DMS 273 treated with DMSO at 0.1 percent for 48 hours (cell line): ENCODE data around the gene ABR.

Source experiments
- DNase-seq: peaks from one replicate; lab custom pipeline; 2025; lab: John Stamatoyannopoulos, UW

The ABR gene

DNA sequence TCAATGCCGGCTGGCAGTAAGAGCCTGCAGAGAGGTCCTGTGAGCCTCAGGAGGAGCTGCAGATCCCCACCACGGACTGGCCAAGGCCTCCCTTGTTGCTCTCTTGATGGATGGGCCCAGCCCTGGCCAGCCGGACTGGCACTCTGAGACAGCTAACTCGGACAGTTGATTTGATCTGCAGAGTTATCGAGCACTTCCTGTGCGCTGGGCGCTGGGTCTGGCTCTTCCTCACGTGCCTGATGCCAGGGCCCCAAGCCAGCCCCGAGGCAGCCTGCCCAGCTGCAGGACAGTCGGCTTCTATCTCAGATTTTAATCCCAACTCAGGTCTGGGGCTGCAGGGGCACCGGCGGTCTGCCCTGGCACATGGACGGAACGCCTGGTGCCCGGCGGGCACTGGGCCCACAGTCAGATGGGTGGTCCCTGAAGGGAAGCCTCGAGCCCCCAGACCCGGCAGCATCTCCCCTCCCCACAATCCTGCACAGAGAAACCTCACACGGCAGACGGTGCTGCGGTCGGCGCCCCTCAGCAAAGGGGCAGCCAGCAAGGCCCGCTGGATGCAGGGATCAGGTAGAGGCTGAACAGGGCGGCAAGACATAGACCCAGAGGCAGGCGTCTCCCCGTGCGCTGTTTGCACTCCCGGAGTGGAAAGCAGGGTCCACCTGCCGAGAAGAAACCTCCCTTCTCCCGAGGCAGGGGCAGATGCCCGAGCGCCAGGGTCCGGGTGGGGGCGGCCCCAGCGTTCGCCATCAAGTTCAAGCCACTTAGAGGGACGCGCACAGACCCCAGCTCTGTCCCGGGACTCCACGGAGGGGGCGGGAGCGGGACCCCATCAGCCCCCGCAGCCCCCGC is 148.9 kb downstream of the ABR start:
- DNase-seq, result no peak

DNA sequence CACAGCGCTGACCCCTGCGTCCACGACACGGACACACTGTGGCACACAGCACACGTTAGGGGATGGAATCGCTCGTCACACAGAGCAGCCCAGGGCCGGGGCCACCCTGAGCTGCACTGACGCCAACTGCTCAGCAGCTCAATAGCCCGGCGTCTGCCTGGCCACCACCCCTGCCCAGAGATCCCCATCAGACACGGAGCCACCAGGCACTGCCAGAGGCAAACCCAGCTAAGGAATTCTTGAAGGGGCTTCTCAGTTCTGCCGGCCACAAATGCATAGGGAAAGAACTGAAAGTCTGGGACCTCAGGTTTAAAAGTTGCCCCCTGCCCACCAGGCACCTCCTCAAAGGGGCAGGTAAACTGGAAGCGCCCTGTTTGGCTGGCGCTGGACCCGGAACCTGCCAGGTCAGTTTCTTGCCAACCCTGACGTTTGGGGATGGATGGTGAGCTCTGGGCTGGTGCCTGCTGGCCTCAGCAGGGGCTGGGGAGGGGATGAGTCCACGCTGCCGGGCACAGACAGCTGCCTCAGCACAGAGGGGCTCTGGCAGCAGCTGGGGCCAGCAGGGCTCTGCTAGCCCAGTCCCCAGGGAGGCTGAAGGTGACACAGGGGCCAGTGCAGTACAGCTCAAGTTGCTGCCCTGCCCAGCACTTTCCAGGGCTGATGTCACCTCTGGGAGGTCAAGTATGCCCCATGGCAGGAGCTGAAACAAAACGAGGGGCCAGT is 149.7 kb downstream of the ABR start:
- DNase-seq, result no peak

GRCh38 chr17:1029196-1029921 is 150.4 kb downstream of the ABR start:
- DNase-seq, result no peak

- DNase-seq, result no peak
These were observed 152.7 kb downstream of the ABR start for GRCh38 chr17:1027044-1027443.

DNA sequence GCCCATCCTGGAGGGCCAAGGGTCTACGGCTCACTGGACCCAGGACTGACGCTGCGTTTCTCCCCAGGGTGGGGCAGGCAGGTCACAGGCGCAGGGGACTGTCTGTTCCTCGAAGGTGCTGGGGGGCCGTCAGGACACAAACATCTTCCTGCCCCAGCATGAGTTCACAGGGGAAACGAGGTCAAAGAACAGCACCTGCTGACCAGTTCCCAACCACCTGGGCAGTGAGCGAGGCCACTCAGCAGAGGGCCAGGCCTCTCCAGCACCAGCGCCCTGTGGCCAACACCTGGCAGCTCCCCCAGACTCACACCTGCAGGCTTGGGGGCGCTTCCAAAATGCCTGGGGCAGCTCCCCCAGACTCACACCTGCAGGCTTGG is 153.2 kb downstream of the ABR start:
- no peak for DNase-seq

DNA sequence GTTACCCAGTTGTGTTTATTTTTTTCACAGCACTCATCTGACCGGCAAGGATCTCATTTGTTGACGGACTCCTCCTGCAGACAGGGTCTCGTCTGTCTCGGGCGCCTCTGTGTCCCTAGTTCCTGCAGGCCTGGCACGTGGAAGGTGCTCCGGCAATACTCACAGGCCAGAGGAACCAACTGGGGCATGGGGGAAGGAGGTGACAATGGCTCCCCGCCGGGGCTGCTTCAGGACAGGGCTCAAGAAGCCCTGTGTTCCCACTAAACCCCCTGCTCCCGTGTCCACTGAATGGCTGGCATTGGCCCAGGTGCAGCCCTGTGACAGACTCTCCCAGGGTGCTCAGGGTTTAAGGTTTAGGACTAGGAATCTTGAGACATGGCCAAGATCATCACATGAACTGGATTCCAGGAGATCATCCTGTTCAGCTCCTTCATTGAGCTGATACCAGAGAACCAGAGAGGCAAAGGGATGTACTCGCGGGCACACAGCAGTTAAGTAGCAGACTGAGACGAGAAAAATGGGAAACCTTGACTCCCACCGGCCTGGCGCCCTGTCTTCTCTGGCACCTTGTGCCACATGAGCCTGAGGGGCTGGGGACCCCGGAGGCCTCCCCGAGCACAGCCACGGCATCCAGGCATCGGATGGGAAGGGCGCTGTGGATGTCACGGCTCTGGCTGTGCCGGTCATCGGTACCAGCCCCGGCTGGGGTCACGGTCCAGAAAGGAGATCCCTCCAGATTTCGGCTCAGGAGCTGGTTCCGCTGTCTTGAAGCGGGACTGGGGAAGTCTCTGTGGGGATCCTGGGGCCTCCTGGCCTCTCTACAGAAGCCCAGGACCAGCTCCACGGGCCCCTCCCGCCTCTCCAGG is 153.8 kb downstream of the ABR start:
- no peak for DNase-seq

DNA sequence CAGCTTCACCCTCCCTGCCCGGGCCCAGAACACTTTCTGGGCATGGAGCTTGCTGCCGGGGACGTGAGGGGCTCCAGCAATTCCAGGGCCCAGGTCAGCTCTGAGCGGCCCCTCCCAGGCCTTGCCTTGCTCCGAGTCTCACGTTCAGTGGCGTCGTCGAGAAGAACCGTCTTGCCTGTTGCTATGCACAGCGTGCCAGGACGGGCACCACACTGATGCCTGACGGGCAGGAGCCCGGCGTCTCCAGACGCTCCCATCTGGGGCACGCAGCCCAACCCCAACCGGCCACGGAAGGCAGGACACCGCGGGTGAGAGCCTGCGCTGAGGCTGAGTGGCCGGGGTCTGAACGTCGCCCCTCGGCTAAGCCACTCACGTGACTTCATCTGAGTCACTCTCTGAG is 155.7 kb downstream of the ABR start:
- no peak for DNase-seq

DNA sequence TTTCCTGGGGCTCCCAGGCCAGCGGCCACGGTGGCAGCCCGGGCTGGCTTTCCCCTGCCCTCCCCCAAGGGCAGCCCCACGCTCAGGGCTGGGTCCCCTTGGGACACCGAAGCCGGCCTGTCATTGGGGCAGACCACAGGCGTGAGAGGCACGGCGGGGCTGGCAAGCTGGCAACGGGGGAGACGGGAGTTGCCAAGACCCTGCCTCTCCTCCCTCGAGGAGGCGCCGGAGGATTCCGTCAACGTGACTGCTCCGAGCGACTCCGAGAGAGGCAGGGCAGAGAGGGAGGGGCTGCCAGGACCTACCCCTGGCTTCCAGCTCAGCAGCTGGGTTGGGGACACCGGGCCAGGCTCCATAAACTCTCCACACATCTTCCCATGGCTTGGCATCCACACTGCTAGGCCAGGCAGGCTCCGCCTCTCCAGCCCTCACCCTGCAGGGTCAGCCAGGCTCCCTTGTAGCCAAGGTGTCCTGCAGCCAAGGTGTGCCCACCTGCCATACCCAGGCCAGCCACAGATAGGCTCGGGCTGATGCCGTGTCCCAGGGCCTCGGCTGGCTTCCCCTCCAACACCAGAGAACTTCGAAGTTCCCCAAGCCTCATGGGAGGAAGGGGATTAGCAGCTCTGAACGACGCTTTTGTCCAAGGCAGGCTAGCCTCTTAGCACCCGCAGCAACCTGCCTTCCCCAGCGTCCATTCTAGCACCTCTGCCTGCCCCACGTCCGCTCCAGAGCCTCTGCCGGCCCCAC is 157.3 kb downstream of the ABR start:
- DNase-seq, result no peak

DNA sequence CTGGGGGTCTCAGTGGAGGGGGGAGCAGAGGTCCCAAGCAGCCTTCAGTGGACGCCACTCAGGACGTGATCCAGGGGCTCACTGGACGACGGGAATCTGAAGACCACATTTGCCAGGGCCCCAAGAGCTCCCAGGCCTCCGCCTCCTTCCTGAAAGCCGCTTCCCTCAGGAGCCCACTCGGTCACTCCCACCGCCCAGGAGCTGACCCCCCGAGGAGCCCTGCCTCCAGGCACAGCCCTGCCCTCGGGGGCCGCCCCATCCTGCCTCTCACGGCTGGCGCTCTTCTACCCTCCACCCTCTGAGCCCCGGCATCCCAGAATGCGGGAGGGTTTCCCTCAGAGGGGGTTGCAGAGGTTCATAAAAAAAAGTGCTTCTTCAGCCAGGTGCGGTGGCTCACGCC is 158.6 kb downstream of the ABR start:
- DNase-seq, result no peak

- no peak for DNase-seq
These were observed 160.3 kb downstream of the ABR start for GRCh38 chr17:1019451-1019850.

- DNase-seq, result no peak
These were observed 161.2 kb downstream of the ABR start for GRCh38 chr17:1018547-1018946.

GRCh38 chr17:1013729-1014090 is 166.1 kb downstream of the ABR start:
- DNase-seq, result no peak

DNA sequence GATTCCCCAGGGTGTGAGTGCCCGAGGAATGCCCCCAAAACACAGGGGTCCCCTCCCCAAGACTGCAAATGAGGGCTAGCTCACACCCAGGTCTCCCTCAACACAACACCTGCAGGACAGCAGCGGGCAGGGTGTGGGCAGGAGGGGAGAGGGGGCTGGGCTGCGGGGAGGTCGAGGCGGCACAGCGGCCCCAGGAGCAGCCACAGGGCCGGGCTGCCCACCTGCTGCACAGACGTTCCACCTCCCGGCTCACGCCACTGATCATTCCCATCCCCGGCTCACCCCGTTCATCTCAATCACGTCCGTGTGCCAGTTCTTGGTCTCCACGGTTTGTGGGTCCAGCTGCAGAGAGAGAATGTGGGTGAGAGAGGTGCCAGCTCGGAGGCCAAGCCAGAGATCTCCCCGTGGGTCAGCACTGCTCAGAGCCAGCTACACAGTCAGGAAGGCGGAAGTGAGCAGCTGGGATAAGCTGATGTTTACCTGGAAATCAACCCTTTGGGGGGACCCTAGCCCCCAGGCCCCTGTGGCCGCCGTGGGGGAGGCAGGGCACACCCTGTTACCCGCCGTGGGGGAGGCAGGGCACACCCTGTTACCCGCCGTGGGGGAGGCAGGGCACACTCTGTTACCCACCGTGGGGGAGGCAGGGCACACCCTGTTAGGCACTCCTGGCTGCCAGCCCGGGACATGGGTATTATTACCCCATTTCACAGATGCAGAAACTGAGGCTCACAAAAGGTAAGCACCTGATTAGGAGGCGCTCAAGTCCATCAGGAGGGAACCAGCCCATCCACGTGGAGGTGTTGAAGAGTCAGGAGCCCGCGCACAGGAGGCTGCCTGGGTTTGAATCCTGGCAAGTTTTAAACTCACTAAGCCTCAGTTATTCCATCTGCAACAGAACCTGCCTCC is 166.7 kb downstream of the ABR start:
- DNase-seq, result no peak

- DNase-seq, result no peak
These were observed 167.7 kb downstream of the ABR start for GRCh38 chr17:1011760-1012735.

DNA sequence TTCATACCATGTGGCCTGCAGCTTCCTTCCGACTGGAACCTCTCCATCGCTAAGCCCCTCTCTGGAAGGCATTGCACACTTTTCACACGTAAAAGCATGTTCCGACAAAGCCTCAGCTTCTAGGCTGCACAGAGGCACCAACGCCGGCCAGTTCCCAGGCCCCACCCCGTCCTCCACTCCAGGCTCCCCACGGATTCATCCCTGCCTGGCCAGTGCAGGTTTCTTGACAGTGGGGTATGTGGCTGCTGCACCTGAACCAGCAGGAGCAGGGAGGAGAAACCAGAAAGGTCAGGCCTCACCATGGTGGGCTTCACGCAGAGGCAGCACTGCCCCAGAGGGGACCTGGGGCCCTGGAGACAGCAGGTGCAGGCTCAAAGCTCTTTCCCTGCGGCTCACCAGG is 168.6 kb downstream of the ABR start:
- DNase-seq, result no peak

- no peak for DNase-seq
These were observed 169.2 kb downstream of the ABR start for GRCh38 chr17:1010586-1010985.

DNA sequence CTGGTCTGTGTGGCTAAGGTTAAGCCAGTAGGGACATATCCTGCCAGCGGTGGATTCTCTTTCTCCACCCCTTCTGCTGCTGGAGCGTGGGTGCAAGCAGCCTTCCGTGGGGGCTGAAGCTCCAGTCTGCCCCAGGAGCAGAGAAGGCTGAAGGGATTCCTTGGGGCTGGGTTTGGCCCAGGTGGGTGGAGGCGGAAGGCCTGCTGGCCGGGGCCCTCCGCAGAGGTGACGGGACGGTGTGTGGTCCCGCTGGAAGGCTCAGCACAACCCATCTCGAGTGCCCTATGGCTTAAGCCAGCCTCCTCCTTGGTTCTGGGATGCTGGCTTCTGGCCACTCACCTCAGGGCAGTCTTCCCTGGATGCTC is 169.7 kb downstream of the ABR start:
- no peak for DNase-seq

GRCh38 chr17:1009229-1010085 is 170.3 kb downstream of the ABR start:
- DNase-seq, result no peak
